GM12878 (cell line): ENCODE results near the gene ENDOD1.

ENCODE experiments used
- CHD1 ChIP-seq: IDR thresholded peaks from 2 replicates; pipeline ENCODE4 v1.6.1; 2012; ENCODE audit warnings: low read depth, low read length, improper control_type of control experiment
- CTCF ChIP-seq, 3 experiments: IDR thresholded peaks in 2 of 3; conservative IDR thresholded peaks in 1 of 3; 2 replicates each; pipeline ENCODE4 v1.5.1; 2011; ENCODE audit warnings: low read depth in 3 of 3, low read length in 3 of 3, mild to moderate bottlenecking in 3 of 3, control low read depth in 2 of 3, moderate library complexity in 2 of 3, inconsistent platforms in 1 of 3, mixed read lengths in 1 of 3; ENCODE audit not compliant: control insufficient read depth in 2 of 3, insufficient read depth in 1 of 3; ENCODE audit errors: extremely low read depth in 1 of 3
- ESRRA ChIP-seq: IDR thresholded peaks from 2 replicates; pipeline ENCODE4 v1.6.1; 2012; ENCODE audit warnings: mild to moderate bottlenecking, low read length, improper control_type of control experiment
- FOXM1 ChIP-seq: IDR thresholded peaks from 2 replicates; pipeline ENCODE4 v1.6.1; 2012; ENCODE audit warnings: low read depth, mild to moderate bottlenecking, inconsistent platforms, low read length, moderate library complexity
- GATAD2B ChIP-seq: fragments of 450-650 bp; conservative IDR thresholded peaks from 2 replicates; pipeline ENCODE4 v1.6.1; 2017; ENCODE audit warnings: low read depth, mild to moderate bottlenecking, moderate library complexity
- HDGF ChIP-seq: fragments of 450-650 bp; IDR thresholded peaks from 2 replicates; pipeline ENCODE4 v1.6.1; 2016; ENCODE audit warnings: antibody characterized with exemption
- POLR2A ChIP-seq: IDR thresholded peaks from 2 replicates; pipeline ENCODE4 v1.6.1; 2011; ENCODE audit warnings: low read depth, mild to moderate bottlenecking, low read length
- RAD21 ChIP-seq: IDR thresholded peaks from 2 replicates; pipeline ENCODE4 v1.6.1; 2011; ENCODE audit warnings: mild to moderate bottlenecking, low read depth, low read length, moderate library complexity; ENCODE audit not compliant: insufficient read depth

DNA sequence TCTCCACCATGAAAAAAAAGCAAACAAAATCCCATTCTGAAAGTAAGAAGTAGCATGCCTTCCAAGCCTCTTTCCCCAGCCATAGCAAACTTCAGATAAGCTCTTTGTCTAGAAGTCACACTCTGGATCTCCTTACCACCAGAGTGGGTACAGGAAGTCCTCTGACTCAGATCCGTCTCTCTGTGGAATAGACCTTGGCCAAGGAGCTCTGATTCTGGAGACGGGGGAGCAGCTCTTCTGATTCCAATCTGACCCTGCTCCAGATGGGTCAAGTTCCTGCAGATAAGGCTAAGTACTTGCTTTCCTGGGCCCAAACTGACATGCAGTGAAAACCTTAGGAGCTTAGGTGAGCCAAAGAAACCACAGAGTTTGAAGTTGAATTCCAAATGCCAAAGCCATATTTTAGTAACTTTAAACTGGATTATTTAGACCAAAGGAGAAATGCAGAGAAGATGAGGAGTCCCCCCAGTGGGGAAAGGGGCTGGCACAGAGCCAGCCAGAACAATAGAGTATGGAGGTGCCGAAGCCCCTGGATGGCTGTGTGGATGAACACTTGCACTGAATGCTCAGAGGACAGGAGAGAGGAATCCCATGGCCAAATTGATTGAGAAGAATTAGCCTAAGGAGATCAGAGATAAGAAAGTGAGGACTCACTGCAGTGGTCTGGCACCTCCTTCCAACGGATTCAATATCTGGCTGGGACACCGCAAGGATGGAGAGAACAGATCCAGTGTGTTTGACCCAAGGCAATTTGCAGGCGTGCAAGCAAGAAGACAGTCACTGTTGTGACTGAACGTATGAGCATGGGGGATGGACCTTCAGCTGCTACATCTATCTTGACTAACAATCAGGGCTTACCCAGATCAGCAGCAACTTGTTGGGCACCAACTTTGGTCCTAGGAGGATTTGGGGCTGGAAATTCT lies 54.9 kb downstream of the ENDOD1 start:
- TF ChIP-seq CHD1 (no peak), POLR2A (no peak), HDGF (no peak), ESRRA (no peak), FOXM1 (no peak), CTCF (IDR thresholded peaks at IDR 0.05 in 2 of 3, conservative IDR thresholded peaks at IDR 0.05 in 1 of 3; ENCODE audit: control insufficient read depth in 2 of 3, extremely low read depth in 1 of 3, insufficient read depth in 1 of 3, low read depth in 3 of 3, low read length in 3 of 3) (no peak), RAD21 (no peak), GATAD2B (no peak)
